Endometrium (tissue), 2 donors: ENCODE measurements around the gene CEP83.
"Not testable (repeated sequence)": the region's sequence is repeated elsewhere in the genome, so short reads cannot be mapped to it uniquely, and the experiment has no call there.

Experiments
- FAIRE-seq: peaks from 2 replicates; lab custom pipeline; 2012; peaks lifted over from hg19 to GRCh38; lab: Jason Lieb, UNC
- donor health status: control.
- donor health status: control.

CEP83 gene, protein sequence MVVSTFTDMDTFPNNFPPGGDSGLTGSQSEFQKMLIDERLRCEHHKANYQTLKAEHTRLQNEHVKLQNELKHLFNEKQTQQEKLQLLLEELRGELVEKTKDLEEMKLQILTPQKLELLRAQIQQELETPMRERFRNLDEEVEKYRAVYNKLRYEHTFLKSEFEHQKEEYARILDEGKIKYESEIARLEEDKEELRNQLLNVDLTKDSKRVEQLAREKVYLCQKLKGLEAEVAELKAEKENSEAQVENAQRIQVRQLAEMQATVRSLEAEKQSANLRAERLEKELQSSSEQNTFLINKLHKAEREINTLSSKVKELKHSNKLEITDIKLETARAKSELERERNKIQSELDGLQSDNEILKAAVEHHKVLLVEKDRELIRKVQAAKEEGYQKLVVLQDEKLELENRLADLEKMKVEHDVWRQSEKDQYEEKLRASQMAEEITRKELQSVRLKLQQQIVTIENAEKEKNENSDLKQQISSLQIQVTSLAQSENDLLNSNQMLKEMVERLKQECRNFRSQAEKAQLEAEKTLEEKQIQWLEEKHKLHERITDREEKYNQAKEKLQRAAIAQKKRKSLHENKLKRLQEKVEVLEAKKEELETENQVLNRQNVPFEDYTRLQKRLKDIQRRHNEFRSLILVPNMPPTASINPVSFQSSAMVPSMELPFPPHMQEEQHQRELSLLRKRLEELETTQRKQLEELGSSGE

DNA sequence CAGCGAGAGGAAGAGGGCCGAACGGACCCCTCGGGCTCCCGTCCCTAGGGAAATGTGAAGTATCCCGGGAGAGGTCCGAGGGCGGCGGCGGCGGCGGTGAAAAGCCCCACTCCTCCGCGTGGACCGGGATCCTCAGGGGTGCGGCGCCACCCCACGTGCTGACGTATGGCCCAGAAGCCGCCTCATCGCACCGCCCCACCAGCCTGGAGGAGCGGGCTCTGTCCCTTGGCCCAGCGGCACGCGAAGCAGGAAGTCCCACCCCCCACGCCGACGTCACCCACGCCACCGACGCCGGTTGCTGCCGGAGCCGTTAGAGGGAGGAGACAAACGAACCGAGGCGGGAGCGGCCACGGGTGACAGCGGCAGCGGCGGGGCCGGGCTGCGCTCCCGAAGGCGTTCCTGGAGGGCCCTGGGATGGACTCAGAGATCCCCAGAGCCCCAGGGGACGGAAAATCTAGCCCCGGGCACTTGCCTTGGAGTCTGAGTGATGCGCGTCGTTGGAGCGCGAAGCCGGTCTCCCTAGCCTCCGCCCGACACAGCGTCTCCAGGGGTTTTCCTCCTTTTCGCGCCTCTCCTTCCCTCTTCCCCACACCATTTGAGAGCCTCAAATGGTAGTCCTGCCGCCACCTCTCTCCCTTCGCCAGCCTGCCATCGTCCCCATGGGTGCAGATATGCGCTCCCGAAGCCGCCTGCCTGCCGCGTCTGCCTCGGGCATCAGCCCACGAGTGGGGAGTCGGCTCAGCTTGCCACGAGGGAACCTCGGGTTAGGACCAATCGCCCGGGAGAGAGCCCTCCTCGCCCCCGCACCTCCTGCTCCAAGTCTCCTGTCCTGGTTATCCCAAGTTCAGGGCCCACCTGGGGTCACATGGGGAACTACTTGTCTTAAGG is at the start of gene CEP83:
TSS of gene CEP83 (minus strand) at position 140 of the 888 bp plus-strand sequence. CDS start 47,377 bp downstream, outside the sequence.
- FAIRE-seq, result peak; percentile 43

DNA sequence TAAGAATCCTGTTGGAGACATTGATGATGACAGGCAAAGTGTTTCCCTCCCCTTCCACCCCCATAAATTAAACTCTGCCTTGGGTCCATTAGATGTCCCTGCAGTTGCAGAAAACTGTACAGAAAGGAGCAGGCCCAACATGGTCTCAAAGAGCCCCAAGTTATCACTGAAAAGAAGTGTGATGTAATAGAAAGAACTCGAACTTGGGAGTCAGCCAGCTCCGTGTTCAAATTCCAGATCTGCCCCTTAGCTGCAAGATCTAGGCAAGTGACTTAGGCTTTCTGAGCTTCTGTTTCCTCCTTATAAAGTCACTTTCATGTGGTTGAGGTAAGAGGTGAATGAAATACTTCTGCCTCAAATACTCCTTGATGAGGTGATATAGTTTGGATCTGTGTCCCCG is 49.6 kb upstream of the CEP83 start:
- FAIRE-seq, result no peak

DNA sequence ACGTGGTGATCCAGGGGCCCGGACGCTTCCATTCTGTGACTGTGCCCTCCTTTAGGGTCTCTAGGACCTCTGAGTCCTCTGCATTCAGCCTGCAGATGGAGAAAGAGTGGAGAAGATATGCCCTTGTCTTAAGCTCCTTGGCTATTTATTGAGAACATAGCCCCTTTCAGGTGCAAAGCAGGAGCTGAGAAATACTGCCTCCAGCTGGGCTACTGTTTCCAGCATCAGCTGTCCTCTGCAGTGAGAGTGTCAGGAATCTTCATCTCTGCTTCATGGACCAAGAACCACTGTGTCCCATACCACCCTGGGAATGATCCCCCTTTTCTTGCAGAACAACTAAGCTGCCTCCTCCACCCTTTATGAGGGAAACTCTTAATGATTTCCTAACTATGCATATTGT is 47.8 kb upstream of the CEP83 start:
- no peak for FAIRE-seq

DNA sequence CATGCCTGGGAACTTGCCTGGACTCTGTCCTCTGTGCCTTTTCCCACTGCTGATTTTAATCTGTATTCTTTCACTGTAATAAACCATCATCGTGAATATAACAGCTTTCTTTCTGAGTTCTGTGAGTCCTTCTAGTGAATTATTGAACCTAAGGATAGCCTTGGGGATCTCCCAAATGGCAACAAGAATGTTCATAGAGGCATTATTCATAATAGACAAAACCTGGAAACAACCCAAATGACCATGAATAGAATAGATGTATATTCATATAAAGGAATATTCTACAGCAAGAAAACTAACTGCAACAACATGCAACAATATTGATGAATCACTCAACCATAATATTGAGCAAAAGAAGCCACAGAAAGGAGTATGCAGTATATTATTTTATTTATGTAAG is 44.7 kb upstream of the CEP83 start:
- FAIRE-seq, result no peak

DNA sequence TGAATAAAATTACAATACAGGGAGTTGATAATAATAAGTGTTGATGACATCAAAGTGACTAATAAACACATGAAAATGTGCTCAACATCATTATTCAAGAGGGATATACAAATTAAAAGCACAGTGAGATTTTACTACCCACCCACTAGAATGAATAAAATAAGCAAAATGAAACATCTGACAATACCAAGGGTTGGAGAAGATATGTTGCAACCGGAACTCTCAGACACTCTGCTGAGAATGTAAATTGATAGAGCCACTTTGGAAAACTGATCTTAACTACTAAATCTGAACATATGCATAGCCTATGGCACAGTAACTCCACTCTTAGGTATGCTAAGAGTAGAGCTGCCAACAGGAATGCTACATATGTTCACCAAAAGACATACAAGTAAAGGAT is 44.0 kb upstream of the CEP83 start:
- FAIRE-seq, result no peak

DNA sequence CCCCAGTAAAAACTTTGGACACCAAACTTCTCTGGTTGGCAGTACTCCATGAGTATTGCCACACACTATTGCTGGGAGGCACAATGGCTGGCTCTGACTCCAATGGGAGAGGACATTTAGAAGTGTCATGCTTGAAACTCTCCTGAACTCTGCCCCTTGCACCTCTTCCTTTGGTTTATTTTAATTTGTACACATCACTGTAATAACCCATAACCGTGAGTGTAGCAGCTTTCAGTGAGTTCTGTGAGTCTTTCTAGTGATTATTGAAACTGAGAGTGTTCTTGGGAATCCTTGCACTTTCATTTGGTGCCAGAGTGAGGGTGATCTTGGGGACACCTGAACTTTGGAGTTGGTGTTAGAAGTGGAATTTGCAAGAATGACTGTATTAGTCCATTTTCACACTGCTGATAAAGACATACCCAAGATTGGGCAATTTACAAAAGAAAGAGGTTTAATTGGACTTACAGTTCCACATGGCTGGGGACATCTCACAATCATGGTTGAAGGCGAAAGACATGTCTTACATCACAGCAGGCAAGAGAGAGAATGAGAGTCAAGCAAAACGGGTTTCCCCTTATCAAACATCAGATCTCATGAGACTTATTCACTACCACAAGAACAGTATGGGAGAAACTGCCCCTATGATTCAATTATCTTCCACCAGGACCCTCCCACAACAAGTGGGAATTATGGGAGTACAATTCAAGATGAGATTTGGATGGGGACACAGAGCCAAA is 41.3 kb upstream of the CEP83 start:
- FAIRE-seq, result no peak

DNA sequence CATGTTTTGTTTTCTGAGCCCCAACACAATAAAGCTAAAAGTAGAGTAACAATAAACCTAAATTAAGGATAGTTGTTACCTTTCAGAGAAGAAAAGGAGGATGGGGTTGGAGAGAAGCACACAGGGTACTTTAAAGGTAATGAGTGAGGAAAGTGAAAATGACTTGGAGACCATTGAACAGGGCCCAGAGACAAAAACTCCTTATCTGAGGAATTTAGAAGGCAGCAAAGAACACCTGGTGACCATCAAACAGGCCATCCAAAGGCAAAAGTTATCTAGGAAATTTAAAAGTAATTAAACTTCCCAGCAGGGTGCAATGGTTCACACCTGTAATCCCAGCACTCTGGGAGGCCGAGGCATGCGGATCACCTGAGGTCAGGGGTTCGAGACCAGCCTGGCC is 39.0 kb upstream of the CEP83 start:
- no peak for FAIRE-seq

DNA sequence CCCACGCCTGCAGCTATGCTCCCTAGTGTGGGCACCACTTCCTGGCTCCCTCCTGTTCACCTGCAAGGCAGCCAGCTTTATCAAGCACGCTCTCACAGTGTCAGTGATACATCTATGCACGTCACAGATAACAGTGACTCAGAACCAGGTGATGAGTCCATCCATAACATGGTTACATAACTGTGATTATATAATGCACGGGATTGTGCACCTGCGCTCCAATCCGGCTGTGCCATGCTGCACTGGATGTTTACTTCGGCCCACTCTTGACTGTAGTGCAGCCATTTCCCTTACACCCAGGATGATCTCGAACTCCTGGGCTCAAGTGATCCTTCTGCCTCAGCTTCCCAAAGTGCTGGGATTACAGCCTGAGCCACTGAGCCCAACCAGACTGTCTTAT is 38.4 kb upstream of the CEP83 start:
- FAIRE-seq, result no peak

DNA sequence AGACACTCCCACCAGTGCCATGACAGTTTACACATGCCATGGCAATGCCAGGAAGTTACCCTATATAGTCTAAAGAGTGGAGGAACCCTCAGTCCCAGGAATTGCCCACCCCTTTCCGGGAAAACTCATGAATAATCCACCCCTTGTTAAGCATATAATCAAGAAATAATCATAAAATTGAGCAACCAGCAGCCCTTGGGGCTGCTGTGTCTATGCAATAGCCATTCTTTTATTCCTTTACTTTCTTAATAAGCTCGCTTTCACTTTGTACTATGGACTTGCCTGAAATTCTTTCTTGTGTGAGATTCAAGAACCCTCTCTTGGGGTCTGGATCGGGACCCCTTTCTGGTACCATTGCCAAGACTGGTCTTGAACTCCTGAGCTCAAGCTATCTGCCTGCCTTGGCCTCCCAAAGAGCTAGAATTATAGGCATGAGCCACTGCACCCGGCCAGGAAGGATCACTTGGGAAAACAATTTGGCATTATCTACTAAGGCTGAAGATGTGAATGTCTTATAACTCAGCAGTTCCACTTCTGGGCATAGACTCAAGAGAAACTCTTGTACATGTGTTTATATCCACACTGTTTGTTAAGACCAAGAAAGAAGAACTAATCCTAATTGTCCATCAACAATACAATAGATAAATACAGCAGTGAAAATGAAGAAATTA is 35.9 kb upstream of the CEP83 start:
- no peak for FAIRE-seq

DNA sequence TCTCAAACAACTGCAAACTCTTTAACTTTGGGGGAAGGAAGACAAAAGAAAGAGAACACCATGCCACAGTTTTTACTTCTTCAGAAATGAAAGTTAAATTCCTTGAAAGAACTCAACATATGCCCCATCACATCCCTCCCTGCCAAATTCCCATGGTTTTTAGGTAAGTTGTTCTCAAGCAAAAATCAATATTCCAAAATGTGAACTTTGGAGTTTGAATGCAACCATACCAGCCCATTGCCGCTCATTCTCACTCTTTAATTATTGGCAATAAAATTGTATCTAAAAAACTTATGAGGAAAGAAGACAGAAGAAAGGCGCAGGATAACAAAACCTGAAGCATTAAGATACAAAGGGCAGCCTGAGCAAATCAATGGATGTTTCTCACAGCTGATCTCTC is 31.8 kb upstream of the CEP83 start:
- no peak for FAIRE-seq

DNA sequence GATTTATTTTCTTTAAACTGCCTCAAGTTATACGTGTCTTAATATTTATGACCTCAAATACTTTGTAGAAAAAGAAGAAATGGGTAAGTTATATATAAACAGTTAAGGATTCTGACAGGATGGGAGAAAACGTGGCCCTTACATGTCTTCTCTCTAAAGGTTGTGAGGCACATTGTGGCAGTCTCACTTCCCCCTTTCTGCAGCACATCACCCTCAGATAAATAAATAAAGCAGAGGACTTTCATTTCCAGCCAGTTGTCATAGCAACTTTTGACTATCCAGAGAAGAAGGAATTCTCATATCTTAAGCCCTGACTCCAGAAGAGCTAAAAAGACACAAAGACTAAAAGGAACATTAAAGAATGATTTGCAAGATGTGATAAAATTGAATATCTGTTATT is 28.8 kb upstream of the CEP83 start:
- FAIRE-seq, result no peak

DNA sequence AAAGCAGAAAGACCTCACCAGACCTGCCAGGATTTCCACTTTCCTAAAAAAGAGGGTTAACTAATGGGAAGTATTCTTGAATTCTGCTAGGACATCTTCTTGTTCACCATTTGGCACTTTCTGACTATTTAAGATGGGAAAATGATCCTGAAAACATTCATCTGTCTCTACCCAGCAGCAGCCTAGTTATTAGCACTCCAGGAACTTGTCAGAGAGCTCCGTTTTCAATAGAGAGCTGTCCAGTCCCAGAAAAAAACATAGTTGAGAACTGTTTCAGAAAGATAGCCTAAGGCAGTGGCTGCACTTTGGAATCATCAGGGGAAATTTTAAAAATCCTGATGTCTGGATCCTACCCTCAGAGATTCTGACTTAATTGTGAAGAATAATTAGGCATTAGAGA is 22.1 kb upstream of the CEP83 start:
- no peak for FAIRE-seq

DNA sequence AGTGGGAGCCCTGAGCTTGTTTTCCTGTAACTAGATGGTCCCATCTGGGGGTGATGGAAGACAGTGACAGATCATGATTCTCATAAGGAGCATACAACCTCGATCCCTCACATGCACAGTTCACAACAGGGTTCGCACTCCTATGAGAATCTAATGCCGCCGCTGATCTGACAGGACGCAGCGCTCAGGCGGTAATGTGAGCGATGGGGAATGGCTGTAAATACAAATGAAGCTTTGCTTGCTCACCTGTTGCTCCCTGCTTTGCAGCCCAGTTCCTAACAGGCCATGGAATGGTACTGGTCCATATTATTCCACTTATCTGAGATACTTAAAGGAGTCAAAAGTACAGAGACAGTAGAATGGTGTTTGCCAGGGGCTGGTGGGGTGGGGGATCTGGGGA is 9.9 kb upstream of the CEP83 start:
- no peak for FAIRE-seq

DNA sequence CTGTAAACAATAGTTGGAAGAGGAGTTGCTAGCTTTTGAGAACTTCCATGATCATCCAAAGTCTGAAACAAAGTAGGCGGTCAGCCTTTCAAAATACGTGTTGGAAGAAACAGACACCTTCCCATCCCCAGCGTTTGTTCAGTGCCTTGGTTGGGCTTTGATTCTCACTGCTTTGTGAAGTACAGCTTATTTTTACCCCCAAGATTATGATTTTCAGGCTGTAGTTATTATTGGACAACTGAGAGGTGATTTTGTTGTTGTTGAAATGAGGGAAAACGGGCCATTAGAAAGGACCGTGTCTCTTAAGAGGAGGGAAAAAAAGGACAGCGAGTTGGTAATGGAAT is 921 bp upstream of the CEP83 start:
- no peak for FAIRE-seq

DNA sequence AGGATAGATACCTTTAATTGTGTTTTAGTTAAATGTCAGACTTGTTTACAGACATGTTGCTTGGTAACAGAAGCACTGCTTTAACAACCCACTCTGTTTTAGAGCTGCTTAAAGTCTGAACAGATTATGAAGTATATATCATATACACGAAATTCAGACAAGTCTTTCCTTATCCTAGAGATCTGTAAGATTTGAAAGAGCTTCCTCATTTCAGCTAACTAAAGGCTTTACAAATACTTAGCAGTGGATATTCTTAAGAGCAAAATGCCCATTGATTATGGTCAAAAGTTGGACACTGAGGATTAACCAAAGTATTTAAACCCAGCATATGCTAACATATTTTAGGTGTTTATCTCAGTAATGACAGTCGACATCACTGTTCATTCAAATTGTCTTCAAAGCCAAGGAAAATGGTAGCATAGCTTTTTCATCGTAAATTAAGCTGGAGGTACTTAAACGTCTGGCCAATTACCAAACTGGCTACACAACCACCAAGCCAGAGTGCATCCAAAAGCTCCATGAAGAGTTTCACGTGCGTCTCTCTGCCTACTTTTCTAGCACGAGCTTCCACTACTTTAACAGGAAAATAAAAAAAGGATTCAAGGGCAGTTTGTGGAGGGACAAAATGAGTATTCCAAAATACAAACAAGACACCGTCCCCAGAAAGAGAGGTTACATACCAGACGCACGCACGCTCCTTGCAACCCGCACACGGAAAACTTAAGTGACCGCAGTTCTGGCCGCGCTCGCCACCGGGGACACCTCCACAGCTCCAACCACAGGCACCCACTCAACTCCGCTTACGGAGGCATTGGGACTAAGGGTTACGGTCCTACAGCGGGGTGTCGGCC is 565 bp downstream of the CEP83 start:
- FAIRE-seq, result no peak

DNA sequence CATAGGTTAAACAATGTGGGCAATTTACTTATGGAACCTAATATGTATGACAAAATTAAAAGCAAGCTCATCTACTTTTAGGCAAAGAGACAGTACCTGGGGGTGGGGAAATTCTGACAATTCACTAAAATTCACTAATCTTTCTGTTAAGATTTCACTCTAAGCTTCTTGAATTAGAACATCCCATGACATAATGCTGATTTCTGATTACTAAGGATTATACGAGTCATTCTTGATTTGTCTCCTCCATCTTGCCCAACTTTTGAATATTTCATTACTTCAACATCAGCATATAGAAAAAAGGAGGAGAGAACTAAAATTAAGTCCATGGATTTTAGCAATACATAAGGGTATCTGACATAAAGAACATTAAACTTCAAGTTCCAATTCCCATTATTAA is 2.4 kb downstream of the CEP83 start:
- FAIRE-seq, result no peak

DNA sequence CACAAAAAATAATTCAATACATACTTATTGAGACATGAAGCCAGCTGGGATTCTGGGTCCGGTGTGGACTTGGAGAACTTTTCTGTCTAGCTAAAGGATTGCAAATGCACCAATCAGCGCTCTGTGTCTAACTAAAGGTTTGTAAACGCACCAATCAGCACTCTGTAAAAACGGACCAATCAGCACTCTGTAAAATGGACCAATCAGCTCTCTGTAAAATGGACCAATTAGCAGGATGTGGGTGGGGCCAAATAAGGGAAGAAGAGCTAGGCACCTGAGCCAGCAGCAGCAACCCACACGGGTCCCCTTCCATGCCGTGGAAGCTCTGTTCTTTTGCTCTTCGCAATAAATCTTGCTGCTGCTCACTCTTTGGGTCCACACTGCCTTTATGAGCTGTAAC is 5.3 kb downstream of the CEP83 start:
- FAIRE-seq, result not testable (repeated sequence)

DNA sequence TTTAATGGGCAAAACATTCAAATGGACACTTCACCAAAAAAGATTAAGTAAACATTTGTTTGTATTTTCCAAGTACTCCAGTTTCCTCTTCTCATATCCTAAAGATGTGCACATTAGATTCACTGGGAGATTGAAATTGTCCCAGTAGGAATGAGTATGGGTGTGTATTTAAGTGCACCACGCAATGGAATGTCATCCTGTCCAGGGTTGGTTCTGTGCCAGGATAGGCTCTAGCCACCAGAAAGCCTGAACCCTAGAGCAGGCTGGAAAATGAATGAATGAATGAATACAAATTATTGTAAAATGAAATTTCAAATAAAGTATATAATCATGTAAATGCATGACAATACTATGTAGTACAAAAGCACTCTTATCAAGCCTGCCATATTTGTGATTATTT is 14.0 kb downstream of the CEP83 start:
- no peak for FAIRE-seq

DNA sequence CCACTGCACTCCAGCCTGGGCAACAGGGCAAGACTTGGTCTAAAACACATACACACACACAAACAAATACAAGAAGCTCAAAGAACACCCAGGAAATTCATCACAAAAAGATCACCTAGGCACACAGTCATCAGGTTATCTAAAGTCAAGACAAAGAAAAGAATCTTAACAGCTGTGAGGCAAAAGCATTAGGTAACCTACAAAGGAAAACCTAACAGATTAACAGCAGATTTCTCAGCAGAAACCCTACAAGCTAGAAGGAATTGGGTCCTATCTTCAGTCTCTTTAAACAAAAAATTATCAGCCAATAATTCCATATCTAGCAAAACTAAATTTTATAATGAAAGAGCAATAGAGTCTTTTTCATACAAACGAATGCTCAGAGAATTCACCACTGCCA is 22.4 kb downstream of the CEP83 start:
- no peak for FAIRE-seq

DNA sequence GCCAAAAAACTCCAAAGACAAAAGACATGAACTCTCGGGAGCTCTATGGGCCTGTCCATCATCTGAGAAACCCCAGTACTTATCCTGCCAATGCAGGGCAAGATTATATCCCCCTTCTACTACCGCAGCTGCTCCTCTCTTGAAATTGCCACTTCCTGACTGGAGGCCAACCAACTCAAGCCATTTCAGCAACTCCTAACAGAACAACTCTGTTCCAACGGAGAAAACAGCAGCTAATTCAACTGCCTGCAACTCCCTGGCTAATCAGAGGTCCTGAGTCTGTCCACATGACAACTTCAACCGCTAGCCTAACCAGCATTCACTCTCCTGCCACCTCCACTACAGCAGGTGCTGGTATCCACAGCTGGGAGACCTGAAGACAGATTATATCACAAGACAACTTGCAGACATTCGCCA is 24.1 kb downstream of the CEP83 start:
- FAIRE-seq, result no peak

DNA sequence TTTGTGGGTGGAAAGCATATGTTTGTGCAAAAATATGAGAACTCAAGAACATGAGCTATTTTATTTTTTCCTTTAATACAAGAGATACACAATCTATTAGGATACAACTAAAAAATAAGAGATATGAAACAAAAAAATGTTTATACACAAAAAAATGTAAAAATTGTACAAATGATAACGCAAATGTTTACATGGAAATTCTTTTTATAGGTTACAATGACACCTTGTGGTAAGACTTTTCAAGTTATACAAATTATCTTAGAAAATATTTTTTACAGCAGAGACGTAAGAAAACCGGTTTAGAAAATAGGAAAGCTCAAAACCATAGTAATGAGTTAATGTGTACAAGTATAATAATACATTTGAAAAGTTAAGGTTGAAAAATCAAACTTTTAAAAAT is 25.5 kb downstream of the CEP83 start:
- peak; percentile 94 for FAIRE-seq
